ENCODE data around the gene UBR7.

DNA sequence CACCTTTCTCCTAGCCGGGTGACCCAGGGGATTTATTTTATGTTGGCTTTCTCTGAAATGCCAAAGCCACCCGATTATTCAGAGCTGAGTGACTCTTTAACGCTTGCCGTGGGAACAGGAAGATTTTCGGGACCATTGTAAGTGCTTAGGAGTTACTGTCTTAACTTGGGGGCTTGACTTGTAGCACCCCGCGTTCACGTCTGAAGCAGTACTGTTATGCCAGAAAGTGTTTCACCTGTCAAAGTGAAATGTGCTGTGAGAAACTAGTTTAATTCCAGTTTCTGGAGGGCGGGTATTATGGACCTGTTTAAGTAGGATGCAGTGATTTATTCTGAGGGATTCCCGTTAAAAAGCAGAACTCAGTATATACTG lies 21.7 kb upstream of the UBR7 start:
- TF ChIP-seq SUZ12 (IDR thresholded peaks at IDR 0.05): no peak
- TF ChIP-seq FOXK2 (IDR thresholded peaks at IDR 0.05): no peak
- TF ChIP-seq BHLHE40 (IDR thresholded peaks at IDR 0.05; ENCODE audit: borderline replicate concordance): no peak
- no peak for TF ChIP-seq SP1 (IDR thresholded peaks at IDR 0.05)
- TF ChIP-seq ZNF384 (IDR thresholded peaks at IDR 0.05): no peak
- no peak for TF ChIP-seq FOXM1 (IDR thresholded peaks at IDR 0.05; ENCODE audit: borderline replicate concordance)
- TF ChIP-seq HDGF (IDR thresholded peaks at IDR 0.05; ENCODE audit: borderline replicate concordance): no peak
- TF ChIP-seq ARNT (IDR thresholded peaks at IDR 0.05): no peak
- no peak for TF ChIP-seq TARDBP (IDR thresholded peaks at IDR 0.05)
- TF ChIP-seq, protein P1, sequence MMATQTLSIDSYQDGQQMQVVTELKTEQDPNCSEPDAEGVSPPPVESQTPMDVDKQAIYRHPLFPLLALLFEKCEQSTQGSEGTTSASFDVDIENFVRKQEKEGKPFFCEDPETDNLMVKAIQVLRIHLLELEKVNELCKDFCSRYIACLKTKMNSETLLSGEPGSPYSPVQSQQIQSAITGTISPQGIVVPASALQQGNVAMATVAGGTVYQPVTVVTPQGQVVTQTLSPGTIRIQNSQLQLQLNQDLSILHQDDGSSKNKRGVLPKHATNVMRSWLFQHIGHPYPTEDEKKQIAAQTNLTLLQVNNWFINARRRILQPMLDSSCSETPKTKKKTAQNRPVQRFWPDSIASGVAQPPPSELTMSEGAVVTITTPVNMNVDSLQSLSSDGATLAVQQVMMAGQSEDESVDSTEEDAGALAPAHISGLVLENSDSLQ (IDR thresholded peaks at IDR 0.05): no peak
- no peak for TF ChIP-seq ELF4 (IDR thresholded peaks at IDR 0.05)
- TF ChIP-seq FOXA1 (IDR thresholded peaks at IDR 0.05): no peak
- no peak for TF ChIP-seq CTBP1 (IDR thresholded peaks at IDR 0.05; ENCODE audit: borderline replicate concordance)
- no peak for TF ChIP-seq LEF1 (IDR thresholded peaks at IDR 0.05; ENCODE audit: borderline replicate concordance)

All from HEK293T (cell line).